Prostate gland (tissue), 2 donors: ENCODE data around the gene KCNIP3.

ENCODE experiments used
- POLR2A ChIP-seq: fragments of 450-650 bp; IDR thresholded peaks from one replicate; pipeline ENCODE4 v1.6.1; 2016; ENCODE audit warnings: antibody characterized with exemption, mild to moderate bottlenecking
- POLR2AphosphoS5 ChIP-seq: sonication (generic); formaldehyde crosslinking; IDR thresholded peaks from one replicate; pipeline ENCODE4 v1.6.1; 2017; ENCODE audit warnings: antibody characterized with exemption
- TF ChIP-seq, protein P1 (sequence below), 4 experiments: fragments of 200-600 bp in 2 of 4; fragments of 450-650 bp in 2 of 4; sonication (generic) in 2 of 4; IDR thresholded peaks; 1 replicate in 3 of 4; 2 replicates in 1 of 4; pipeline ENCODE4 v1.5.1; 2016 to 2019; ENCODE audit warnings: antibody characterized with exemption in 4 of 4, mild to moderate bottlenecking in 2 of 4, moderate library complexity in 2 of 4

- TF ChIP-seq POLR2AphosphoS5 = no peak
- TF ChIP-seq, protein P1, sequence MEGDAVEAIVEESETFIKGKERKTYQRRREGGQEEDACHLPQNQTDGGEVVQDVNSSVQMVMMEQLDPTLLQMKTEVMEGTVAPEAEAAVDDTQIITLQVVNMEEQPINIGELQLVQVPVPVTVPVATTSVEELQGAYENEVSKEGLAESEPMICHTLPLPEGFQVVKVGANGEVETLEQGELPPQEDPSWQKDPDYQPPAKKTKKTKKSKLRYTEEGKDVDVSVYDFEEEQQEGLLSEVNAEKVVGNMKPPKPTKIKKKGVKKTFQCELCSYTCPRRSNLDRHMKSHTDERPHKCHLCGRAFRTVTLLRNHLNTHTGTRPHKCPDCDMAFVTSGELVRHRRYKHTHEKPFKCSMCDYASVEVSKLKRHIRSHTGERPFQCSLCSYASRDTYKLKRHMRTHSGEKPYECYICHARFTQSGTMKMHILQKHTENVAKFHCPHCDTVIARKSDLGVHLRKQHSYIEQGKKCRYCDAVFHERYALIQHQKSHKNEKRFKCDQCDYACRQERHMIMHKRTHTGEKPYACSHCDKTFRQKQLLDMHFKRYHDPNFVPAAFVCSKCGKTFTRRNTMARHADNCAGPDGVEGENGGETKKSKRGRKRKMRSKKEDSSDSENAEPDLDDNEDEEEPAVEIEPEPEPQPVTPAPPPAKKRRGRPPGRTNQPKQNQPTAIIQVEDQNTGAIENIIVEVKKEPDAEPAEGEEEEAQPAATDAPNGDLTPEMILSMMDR (IDR thresholded peaks at IDR 0.05) = no peak
- no peak for TF ChIP-seq POLR2A
Measured at GRCh38 chr2:95388091-95388692, 91.0 kb downstream of the KCNIP3 start.
